ENCODE results near the gene CD82.

GRCh38 chr11:44627911-44628729 lies 62.7 kb downstream of the CD82 start:
- TF ChIP-seq CTCF (IDR thresholded peaks at IDR 0.05; ENCODE audit: low read depth, low read length), result no peak
- TF ChIP-seq EZH2phosphoT487 (IDR thresholded peaks at IDR 0.05; ENCODE audit: low read depth), result no peak

Measured in OCI-LY3 (cell line).